Nucleus accumbens (tissue), 56 donors: ENCODE results near the gene CALML4.
"Not testable (repeated sequence)": the region's sequence is repeated elsewhere in the genome, so short reads cannot be mapped to it uniquely, and the experiment has no call there.

Source experiments
- DNase-seq, 56 donors: peaks; one replicate each; lab custom pipeline; 2025; lab: John Stamatoyannopoulos, UW

The CALML4 gene

DNA sequence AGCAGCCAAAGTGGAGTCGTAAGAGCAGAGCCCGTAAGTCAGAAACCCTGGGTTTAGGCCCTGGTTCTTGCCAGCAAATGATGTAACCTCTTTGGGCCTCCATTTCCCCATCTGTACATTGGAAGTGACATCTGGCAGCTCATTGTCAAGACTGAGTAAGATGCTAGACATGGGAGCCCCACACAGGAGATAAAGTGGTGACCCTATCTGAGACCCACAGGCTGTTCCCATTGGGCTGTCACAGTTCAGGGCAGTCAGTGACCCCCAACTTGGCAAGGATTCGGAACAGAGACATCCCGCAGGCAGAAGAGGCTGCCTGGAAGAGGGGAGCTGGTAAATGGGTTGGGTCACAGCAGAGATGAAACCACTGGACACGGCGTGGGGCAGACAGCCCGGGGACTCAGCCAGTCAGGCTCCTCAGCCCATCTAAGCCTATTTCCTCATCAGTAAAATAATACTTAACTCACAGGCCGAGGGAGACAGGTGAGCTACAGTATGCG, 22.6 kb upstream of the CALML4 start:
- DNase-seq, result no peak

DNA sequence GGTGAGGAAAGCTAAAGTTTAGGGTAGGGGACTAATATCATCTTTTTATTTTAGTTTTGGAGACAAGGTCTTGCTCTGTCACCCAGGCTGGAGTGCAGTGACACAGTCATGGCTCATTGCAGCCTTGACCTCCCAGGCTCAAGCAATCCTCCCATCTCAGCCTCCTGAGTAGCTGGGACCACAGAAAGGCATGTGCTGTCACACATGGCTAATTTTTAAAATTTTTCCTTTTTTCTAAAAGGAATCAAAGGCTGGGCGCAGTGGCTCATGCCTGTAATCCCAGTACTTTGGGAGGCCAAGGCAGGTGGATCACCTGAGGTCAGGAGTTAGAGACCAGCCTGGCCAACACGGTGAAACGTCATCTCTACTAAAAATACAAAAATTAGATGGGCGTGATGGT, 20.3 kb upstream of the CALML4 start:
- DNase-seq, result not testable (repeated sequence)

DNA sequence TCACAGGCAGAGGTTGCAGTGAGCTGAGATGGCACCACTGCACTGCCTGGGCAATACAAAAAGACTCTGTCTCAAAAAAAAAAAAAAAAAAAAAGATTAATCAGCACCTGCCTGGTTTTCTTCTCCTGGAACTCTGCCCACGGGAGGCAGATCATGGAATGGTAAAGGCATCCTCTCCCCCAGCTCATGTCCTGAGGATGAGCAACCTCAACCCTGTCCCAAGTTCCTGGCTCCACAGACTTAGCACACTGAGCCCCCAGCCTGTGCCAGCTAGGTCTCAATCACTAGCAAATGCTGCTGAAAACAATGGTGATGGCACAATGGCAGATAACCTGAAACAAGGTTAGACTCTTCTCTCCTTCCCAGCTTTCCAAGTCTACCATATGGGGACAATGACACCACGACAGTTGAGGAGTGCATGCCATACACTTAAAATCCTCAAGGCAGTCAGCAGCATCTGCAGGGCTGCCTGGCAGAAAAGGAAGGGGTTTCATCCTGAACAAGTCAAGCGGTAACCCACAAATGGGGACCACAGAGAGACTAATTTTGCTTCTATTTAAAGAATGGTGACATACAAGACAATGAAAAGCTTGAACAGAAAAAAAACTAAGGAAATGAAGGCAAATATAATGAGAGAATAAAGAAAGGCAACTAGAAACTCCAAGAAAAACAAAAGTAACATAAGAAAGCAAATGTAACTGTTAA, 19.6 kb upstream of the CALML4 start:
- no peak for DNase-seq

GRCh38 chr15:68224108-68224507, 19.0 kb upstream of the CALML4 start:
- DNase-seq, result no peak

DNA sequence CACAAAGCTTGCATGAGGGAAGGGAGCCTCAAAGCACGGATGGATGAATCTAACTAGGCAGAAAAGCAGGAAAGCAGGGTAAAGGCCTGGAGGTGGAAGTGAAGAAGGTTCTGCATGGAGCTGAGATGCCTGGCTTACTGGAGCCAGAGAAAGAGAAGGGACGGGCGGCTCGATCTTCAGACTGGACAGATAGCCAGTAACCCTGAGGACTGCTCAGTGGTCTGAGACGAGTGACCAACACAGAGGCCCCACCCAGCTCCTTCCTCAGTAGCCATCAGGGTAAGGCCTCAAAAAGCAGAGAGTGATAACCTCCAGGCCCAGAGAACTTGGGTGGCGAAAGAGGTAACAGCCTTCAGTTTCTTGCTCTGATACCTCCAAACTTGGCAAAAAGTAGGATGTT, 18.0 kb upstream of the CALML4 start:
- DNase-seq, result no peak

GRCh38 chr15:68222432-68222743, 17.3 kb upstream of the CALML4 start:
- not testable (repeated sequence) for DNase-seq

GRCh38 chr15:68221530-68222431, 16.6 kb upstream of the CALML4 start:
- not testable (repeated sequence) for DNase-seq

GRCh38 chr15:68220967-68221366, 15.8 kb upstream of the CALML4 start:
- no peak for DNase-seq

DNA sequence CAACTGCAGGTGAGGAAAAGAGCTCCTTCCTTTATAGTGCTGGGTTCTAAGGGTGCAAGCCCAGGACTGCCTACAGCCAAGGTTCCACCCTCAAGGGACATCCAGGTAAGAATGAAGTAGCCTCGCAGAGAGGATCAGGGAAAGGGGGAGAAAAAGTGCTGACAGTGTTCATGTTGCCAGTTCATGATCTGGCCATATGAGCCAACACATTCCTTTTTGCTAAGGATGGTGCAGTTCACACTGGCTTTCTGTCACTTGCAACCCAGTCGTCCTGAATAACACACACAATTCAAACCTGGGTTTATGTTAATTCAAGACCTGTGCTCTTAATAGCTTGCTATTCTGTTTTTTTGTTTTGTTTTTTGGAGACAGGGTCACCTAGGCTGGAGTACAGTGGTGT, 15.4 kb upstream of the CALML4 start:
- DNase-seq, result no peak

DNA sequence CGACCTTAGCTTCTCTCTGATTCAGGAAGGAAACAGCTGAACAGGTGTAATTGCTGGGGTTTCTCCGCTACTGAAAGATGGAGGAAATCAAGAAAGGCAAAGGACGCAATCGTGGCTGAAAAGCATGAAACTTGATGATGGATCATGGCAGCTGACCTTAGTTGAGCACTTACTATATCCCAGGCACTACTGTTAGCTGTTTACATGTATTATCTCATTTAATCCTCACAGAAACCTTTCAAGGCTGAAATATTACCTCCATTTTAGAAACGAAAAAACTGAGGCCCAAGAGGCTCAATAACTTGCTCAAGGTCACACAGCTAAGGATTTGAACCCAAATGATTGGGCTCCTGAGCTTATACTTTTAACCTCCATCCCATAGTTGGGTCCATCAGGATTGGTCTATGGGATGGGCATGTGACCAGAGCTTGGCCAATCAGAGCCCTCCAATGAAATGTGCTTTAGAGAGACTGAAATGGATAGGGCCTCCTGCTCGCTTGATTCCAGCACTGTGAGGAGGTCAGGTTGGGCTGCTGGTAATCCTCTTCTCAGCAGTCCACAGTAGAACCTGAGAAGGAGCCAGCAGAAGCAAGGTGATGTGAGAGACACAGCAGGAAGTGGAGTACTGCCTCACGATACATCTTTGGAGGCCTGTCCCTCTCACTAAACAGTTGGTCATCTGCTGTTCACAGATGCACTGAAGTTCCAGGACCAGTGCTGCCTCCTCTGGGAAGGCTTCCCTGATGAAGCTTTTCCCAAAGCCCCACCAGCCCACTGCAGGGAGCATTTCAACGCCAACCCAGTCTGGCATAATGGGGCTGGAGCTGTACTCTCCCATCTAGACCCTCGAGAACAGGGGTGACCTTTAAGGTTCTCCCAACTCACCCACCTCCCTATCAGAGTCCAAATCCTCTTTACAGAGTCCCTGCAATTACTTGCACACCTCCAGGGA, 14.0 kb upstream of the CALML4 start:
- no peak for DNase-seq

DNA sequence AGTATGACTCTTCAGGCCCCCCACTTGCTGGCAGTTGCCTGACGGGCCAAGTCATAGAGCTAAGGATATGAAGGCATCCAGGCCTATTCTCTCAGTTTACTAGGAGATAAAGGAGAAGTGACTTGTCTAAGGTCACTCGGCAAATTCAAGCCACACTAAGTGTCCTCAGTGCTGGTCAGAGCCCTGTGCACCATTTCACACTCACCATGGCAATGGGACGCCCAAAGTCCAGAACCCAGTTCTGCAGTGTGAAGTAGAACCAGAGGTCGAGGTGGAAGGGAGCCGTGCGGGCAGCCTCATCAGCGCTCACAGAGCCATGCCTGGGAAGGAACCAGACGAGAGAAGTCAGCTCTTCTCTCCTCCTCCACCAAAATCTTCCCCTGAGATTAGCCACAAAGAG, 13.2 kb upstream of the CALML4 start:
- no peak for DNase-seq

GRCh38 chr15:68217341-68217740, 12.2 kb upstream of the CALML4 start:
- DNase-seq, result no peak

DNA sequence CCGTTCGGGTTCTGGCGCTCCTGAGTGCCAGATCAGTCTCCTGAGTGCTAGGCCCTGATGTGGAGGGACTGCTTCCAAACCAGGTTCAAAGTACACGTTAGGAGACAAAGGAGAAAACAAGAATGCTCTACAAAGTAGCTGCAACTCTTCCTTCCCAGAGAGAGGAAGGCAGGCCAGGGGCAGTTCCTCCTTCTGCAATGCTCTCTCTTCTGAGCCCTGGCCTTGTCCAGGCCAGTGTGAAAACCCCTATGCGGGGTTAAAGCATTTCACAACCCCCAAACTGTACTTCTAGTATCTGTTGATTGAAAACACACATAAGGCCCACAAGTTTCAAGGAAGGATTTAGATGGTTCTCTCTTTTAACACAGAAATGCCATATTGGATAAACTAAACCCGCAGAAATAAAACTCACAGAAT, 9.7 kb upstream of the CALML4 start:
- no peak for DNase-seq

GRCh38 chr15:68213991-68214837, 9.1 kb upstream of the CALML4 start:
- no peak for DNase-seq

DNA sequence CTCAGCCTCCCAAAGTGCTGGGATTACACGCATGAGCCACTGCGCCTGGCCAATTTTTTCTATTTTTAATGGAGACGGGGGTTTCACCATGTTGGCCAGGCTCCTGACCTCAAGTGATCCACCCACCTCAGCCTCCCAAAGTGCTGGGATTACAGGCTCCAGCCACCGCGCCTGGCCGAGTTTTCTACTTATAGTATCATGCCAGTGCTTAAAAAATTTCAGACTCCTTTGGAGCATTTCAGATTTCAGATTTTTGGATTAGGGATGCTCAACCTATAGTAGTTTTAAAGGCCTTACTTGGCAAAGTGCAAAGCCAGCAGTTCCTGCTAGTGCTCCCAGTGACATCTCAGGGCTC, 8.3 kb upstream of the CALML4 start:
- DNase-seq, result not testable (repeated sequence)

- no peak for DNase-seq
These were observed 6.7 kb upstream of the CALML4 start for GRCh38 chr15:68211656-68212320.

GRCh38 chr15:68210821-68211655, 5.9 kb upstream of the CALML4 start:
- DNase-seq, result peak in 54 of 56 donors; percentile 21 to 93 (median 76)

DNA sequence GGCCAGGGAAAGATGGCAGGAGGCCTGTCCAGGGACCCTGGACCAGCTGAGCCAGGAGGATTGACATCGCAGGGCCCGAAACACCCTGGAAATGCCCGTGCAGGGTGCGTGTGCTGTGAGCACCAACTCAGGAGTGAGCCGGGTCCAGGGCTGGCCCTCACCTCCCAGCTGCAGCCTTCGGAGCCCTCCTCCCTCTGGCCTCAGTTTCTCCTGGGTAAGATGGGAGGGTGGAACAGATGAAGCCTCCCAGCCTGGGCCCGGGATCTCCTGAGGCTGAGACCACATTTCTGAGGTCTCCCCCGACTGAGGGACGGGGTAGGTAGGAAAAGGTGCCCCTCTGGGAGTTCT, 5.3 kb upstream of the CALML4 start:
- no peak for DNase-seq
